Stimulated activated CD8-positive, alpha-beta memory T cell treated with anti-CD3 and anti-CD28 coated beads, Interleukin-4, amount 100 ng/mL, for 4 hours (primary cell): Measurements from ENCODE around the gene ELF1.
"Not testable (repeated sequence)": the region's sequence is repeated elsewhere in the genome, so short reads cannot be mapped to it uniquely, and the experiment has no call there.

Source experiments
- DNase-seq, 2 donors: peaks; one replicate each; pipeline ENCODE4 v3.0.0-alpha.2; 2020; ENCODE audit warnings: low read depth in 2 of 2, low spot score in 1 of 2

The ELF1 gene

GRCh38 chr13:40941581-40941980 lies 77.5 kb downstream of the ELF1 start:
- DNase-seq, result no peak

- no peak for DNase-seq
Observed at GRCh38 chr13:40940841-40941240, 78.3 kb downstream of the ELF1 start.

GRCh38 chr13:40933508-40934204 lies 85.5 kb downstream of the ELF1 start:
- no peak for DNase-seq

GRCh38 chr13:40932252-40932651 lies 86.9 kb downstream of the ELF1 start:
- no peak for DNase-seq

GRCh38 chr13:40931719-40932118 lies 87.4 kb downstream of the ELF1 start:
- no peak for DNase-seq

- DNase-seq, result not testable (repeated sequence)
Observed at GRCh38 chr13:40929883-40930282, 89.2 kb downstream of the ELF1 start.

GRCh38 chr13:40928980-40929379 lies 90.1 kb downstream of the ELF1 start:
- no peak for DNase-seq

- DNase-seq, result no peak
Observed at GRCh38 chr13:40927929-40928328, 91.2 kb downstream of the ELF1 start.

GRCh38 chr13:40923867-40924266 lies 95.2 kb downstream of the ELF1 start:
- DNase-seq, result no peak

- DNase-seq, result no peak
Observed at GRCh38 chr13:40922437-40923040, 96.6 kb downstream of the ELF1 start.

- no peak for DNase-seq
Observed at GRCh38 chr13:40920826-40921225, 98.3 kb downstream of the ELF1 start.

GRCh38 chr13:40919901-40920300 lies 99.2 kb downstream of the ELF1 start:
- DNase-seq, result not testable (repeated sequence)

GRCh38 chr13:40916207-40916998 lies 102.7 kb downstream of the ELF1 start:
- no peak for DNase-seq

- not testable (repeated sequence) for DNase-seq
Observed at GRCh38 chr13:40914863-40915262, 104.3 kb downstream of the ELF1 start.

GRCh38 chr13:40911341-40911740 lies 107.8 kb downstream of the ELF1 start:
- no peak for DNase-seq

- no peak for DNase-seq
Observed at GRCh38 chr13:40910324-40911050, 108.6 kb downstream of the ELF1 start.

- not testable (repeated sequence) for DNase-seq
Observed at GRCh38 chr13:40909541-40910200, 109.4 kb downstream of the ELF1 start.

- DNase-seq, result no peak
Observed at GRCh38 chr13:40908546-40908945, 110.6 kb downstream of the ELF1 start.

GRCh38 chr13:40901032-40901431 lies 118.1 kb downstream of the ELF1 start:
- not testable (repeated sequence) for DNase-seq

GRCh38 chr13:40900568-40900967 lies 118.5 kb downstream of the ELF1 start:
- DNase-seq, result not testable (repeated sequence)

GRCh38 chr13:40897053-40897452 lies 122.1 kb downstream of the ELF1 start:
- no peak for DNase-seq
